GM18868 (cell line): ENCODE data around the gene RAD51B.

Experiments
- ATAC-seq: cut with Tn5 transposase; IDR thresholded peaks from one replicate; pipeline ENCODE4 v1.9.1; 2021; ENCODE audit warnings: mild to moderate bottlenecking, moderate library complexity; ENCODE audit not compliant: unreplicated experiment

Gene RAD51B

GRCh38 chr14:68469208-68469713 is 649.7 kb downstream of the RAD51B start:
- no peak for ATAC-seq

- ATAC-seq: no peak
Measured at GRCh38 chr14:68470361-68470760, 650.8 kb downstream of the RAD51B start.

GRCh38 chr14:68471029-68471963 is 651.7 kb downstream of the RAD51B start:
- ATAC-seq: peak; percentile 55

GRCh38 chr14:68471964-68472508 is 652.5 kb downstream of the RAD51B start:
- ATAC-seq: no peak

- no peak for ATAC-seq
Measured at GRCh38 chr14:68473069-68473468, 653.5 kb downstream of the RAD51B start.

- no peak for ATAC-seq
Measured at GRCh38 chr14:68473794-68474193, 654.2 kb downstream of the RAD51B start.

- no peak for ATAC-seq
Measured at GRCh38 chr14:68474741-68475140, 655.2 kb downstream of the RAD51B start.

GRCh38 chr14:68475802-68476201 is 656.2 kb downstream of the RAD51B start:
- ATAC-seq: no peak

- ATAC-seq: peak; percentile 90
Measured at GRCh38 chr14:68476212-68477109, 656.9 kb downstream of the RAD51B start.

GRCh38 chr14:68477110-68477455 is 657.5 kb downstream of the RAD51B start:
- ATAC-seq: no peak

- ATAC-seq: no peak
Measured at GRCh38 chr14:68477461-68478085, 658.0 kb downstream of the RAD51B start.

GRCh38 chr14:68479247-68479646 is 659.7 kb downstream of the RAD51B start:
- no peak for ATAC-seq

GRCh38 chr14:68482018-68482417 is 662.4 kb downstream of the RAD51B start:
- no peak for ATAC-seq

- ATAC-seq: no peak
Measured at GRCh38 chr14:68482772-68483395, 663.3 kb downstream of the RAD51B start.

GRCh38 chr14:68486033-68486732 is 666.6 kb downstream of the RAD51B start:
- no peak for ATAC-seq

GRCh38 chr14:68486809-68487208 is 667.2 kb downstream of the RAD51B start:
- no peak for ATAC-seq

- no peak for ATAC-seq
Measured at GRCh38 chr14:68487805-68488590, 668.4 kb downstream of the RAD51B start.

GRCh38 chr14:68491793-68492192 is 672.2 kb downstream of the RAD51B start:
- ATAC-seq: peak; percentile 45
